ENCODE data around the gene GREM2.

DNA sequence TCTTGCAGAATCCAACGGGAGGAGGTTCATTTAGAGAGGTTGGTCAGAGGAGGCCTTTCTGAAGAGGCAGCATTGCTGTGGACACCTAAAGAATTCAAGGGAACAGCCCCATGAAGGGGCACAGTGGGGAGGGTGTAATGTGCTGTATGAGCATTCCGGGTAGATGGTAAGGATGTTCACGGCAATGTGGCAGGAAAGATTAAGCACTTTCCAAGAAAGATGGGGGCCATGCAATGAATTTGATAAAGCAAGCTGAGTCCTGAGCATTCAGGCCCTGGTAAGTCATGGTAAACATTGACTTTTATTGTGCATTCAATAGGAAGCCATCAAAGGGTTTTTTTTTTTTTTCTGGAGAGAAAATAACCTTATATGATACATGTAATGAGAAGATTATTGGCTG lies 166.6 kb downstream of the GREM2 start:
- no peak for TF ChIP-seq EZH2 (IDR thresholded peaks at IDR 0.05; ENCODE audit: insufficient read depth, poor library complexity, severe bottlenecking)
- TF ChIP-seq EZH2phosphoT487 (IDR thresholded peaks at IDR 0.05; ENCODE audit: insufficient read depth, low read depth) = no peak
